GM18909 (cell line): Measurements from ENCODE around the gene NKPD1.

Source experiments
- ATAC-seq: cut with Tn5 transposase; IDR thresholded peaks from one replicate; pipeline ENCODE4 v1.9.1; 2021; ENCODE audit warnings: mild to moderate bottlenecking; ENCODE audit not compliant: unreplicated experiment, poor library complexity

Gene NKPD1

GRCh38 chr19:45160870-45161737, at the start of gene NKPD1:
TSS of gene NKPD1 (minus strand) at chr19:45160982. CDS start at chr19:45160150, 832 bp downstream.
- ATAC-seq, result no peak

GRCh38 chr19:45206328-45206727, 45.5 kb upstream of the NKPD1 start:
- no peak for ATAC-seq

GRCh38 chr19:45205810-45206209, 45.0 kb upstream of the NKPD1 start:
- ATAC-seq, result no peak

GRCh38 chr19:45202637-45203036, 41.9 kb upstream of the NKPD1 start:
- no peak for ATAC-seq

GRCh38 chr19:45200568-45200967, 39.8 kb upstream of the NKPD1 start:
- ATAC-seq, result no peak

- ATAC-seq, result no peak
Observed at GRCh38 chr19:45195764-45196163, 35.0 kb upstream of the NKPD1 start.

- no peak for ATAC-seq
Observed at GRCh38 chr19:45191375-45191774, 30.6 kb upstream of the NKPD1 start.

GRCh38 chr19:45189971-45190370, 29.2 kb upstream of the NKPD1 start:
- ATAC-seq, result no peak

- no peak for ATAC-seq
Observed at GRCh38 chr19:45187421-45188100, 26.8 kb upstream of the NKPD1 start.

GRCh38 chr19:45186509-45187334, 25.9 kb upstream of the NKPD1 start:
- ATAC-seq, result no peak

- no peak for ATAC-seq
Observed at GRCh38 chr19:45184115-45184514, 23.3 kb upstream of the NKPD1 start.

- no peak for ATAC-seq
Observed at GRCh38 chr19:45182758-45183157, 22.0 kb upstream of the NKPD1 start.

GRCh38 chr19:45180936-45181335, 20.2 kb upstream of the NKPD1 start:
- no peak for ATAC-seq

- no peak for ATAC-seq
Observed at GRCh38 chr19:45179892-45180370, 19.1 kb upstream of the NKPD1 start.

GRCh38 chr19:45179072-45179891, 18.5 kb upstream of the NKPD1 start:
- no peak for ATAC-seq

- peak; percentile 83 for ATAC-seq
Observed at GRCh38 chr19:45178262-45179071, 17.7 kb upstream of the NKPD1 start, which contains the start of gene BLOC1S3. TSS of gene BLOC1S3 (plus strand) at chr19:45178784. CDS start at chr19:45179297, 513 bp downstream.

GRCh38 chr19:45177817-45178261, 17.1 kb upstream of the NKPD1 start, which contains the start of gene TRAPPC6A:
TSS of gene TRAPPC6A (minus strand) at chr19:45178237. CDS start at chr19:45178218, 19 bp downstream.
- ATAC-seq, result no peak

- no peak for ATAC-seq
Observed at GRCh38 chr19:45175515-45176345, 14.9 kb upstream of the NKPD1 start.
